HEK293 (cell line): ENCODE results near the gene WSB2.
A peak's percentile ranks its signal among the peaks of the same experiment; 100 is the strongest.

Experiments
- BCL11B ChIP-seq: fragments of 450-650 bp; formaldehyde crosslinking; IDR thresholded peaks from 2 replicates; pipeline ENCODE4 v1.5.1; 2016; ENCODE audit warnings: low read depth, missing biosample characterization, missing genetic modification characterization
- FEZF1 ChIP-seq: fragments of 450-650 bp; formaldehyde crosslinking; IDR thresholded peaks from 2 replicates; pipeline ENCODE4 v1.5.1; 2016; ENCODE audit warnings: missing biosample characterization, missing genetic modification characterization
- KLF10 ChIP-seq: fragments of 450-650 bp; IDR thresholded peaks from 2 replicates; pipeline ENCODE4 v1.5.1; 2018; ENCODE audit warnings: missing biosample characterization, mild to moderate bottlenecking, missing genetic modification characterization
- OSR2 ChIP-seq: fragments of 450-650 bp; formaldehyde crosslinking; IDR thresholded peaks from 2 replicates; pipeline ENCODE4 v1.5.1; 2016; ENCODE audit warnings: missing biosample characterization, missing genetic modification characterization
- RBAK ChIP-seq: fragments of 450-650 bp; formaldehyde crosslinking; IDR thresholded peaks from 2 replicates; pipeline ENCODE4 v1.5.1; 2016; ENCODE audit warnings: missing biosample characterization, missing genetic modification characterization
- SALL2 ChIP-seq: fragments of 450-650 bp; formaldehyde crosslinking; IDR thresholded peaks from 2 replicates; pipeline ENCODE4 v1.5.0; 2017; ENCODE audit warnings: missing biosample characterization, mild to moderate bottlenecking, missing genetic modification characterization, borderline replicate concordance
- SETDB1 ChIP-seq: IDR thresholded peaks from one replicate; pipeline ENCODE4 v1.6.1; 2017; ENCODE audit warnings: mild to moderate bottlenecking, low read length, moderate library complexity, mixed read lengths; ENCODE audit not compliant: insufficient read length
- SP2 ChIP-seq: fragments of 450-650 bp; formaldehyde crosslinking; IDR thresholded peaks from 2 replicates; pipeline ENCODE4 v1.5.1; 2016; ENCODE audit warnings: missing biosample characterization, missing genetic modification characterization
- ZBTB20 ChIP-seq: fragments of 450-650 bp; formaldehyde crosslinking; IDR thresholded peaks from 2 replicates; pipeline ENCODE4 v1.5.1; 2016; ENCODE audit warnings: missing biosample characterization, missing genetic modification characterization
- ZFHX2 ChIP-seq: fragments of 450-650 bp; formaldehyde crosslinking; conservative IDR thresholded peaks from 2 replicates; pipeline ENCODE4 v1.5.1; 2016; ENCODE audit warnings: missing biosample characterization, missing genetic modification characterization
- ZFP3 ChIP-seq: fragments of 450-650 bp; formaldehyde crosslinking; IDR thresholded peaks from 2 replicates; pipeline ENCODE4 v1.5.1; 2016; ENCODE audit warnings: low read depth, missing biosample characterization, missing genetic modification characterization
- ZFP69B ChIP-seq: fragments of 450-650 bp; formaldehyde crosslinking; IDR thresholded peaks from 2 replicates; pipeline ENCODE4 v1.5.1; 2016; ENCODE audit warnings: missing biosample characterization, missing genetic modification characterization
- ZIC2 ChIP-seq: fragments of 450-650 bp; formaldehyde crosslinking; IDR thresholded peaks from 2 replicates; pipeline ENCODE4 v1.5.1; 2016; ENCODE audit warnings: missing biosample characterization, missing genetic modification characterization
- ZNF10 ChIP-seq: fragments of 450-650 bp; formaldehyde crosslinking; IDR thresholded peaks from 2 replicates; pipeline ENCODE4 v1.5.1; 2017; ENCODE audit warnings: missing biosample characterization, missing genetic modification characterization
- ZNF140 ChIP-seq: fragments of 450-650 bp; formaldehyde crosslinking; IDR thresholded peaks from 2 replicates; pipeline ENCODE4 v1.5.1; 2016; ENCODE audit warnings: missing biosample characterization, missing genetic modification characterization
- ZNF274 ChIP-seq, 2 experiments: fragments of 200-500 bp in 1 of 2; fragments of 450-650 bp in 1 of 2; sonication (Bioruptor generic) in 1 of 2; formaldehyde crosslinking in 1 of 2; IDR thresholded peaks; 2 replicates each; pipeline versions ENCODE4 v1.5.1 to v1.6.1; 2014 to 2016; ENCODE audit warnings: borderline replicate concordance in 1 of 2, inconsistent platforms in 1 of 2, low read length in 1 of 2, missing biosample characterization in 1 of 2, missing genetic modification characterization in 1 of 2
- ZNF302 ChIP-seq: fragments of 450-650 bp; formaldehyde crosslinking; IDR thresholded peaks from 2 replicates; pipeline ENCODE4 v1.5.1; 2016; ENCODE audit warnings: missing biosample characterization, missing genetic modification characterization, low read depth
- ZNF350 ChIP-seq: fragments of 450-650 bp; formaldehyde crosslinking; IDR thresholded peaks from 2 replicates; pipeline ENCODE4 v1.5.0; 2017; ENCODE audit warnings: missing biosample characterization, mild to moderate bottlenecking, missing genetic modification characterization
- ZNF37A ChIP-seq: fragments of 450-650 bp; IDR thresholded peaks from 2 replicates; pipeline ENCODE4 v1.5.1; 2018; ENCODE audit warnings: missing biosample characterization, missing genetic modification characterization
- ZNF48 ChIP-seq: fragments of 450-650 bp; formaldehyde crosslinking; IDR thresholded peaks from 2 replicates; pipeline ENCODE4 v1.5.1; 2016; ENCODE audit warnings: missing biosample characterization, missing genetic modification characterization
- ZNF549 ChIP-seq: fragments of 450-650 bp; IDR thresholded peaks from 2 replicates; pipeline ENCODE4 v1.5.1; 2018; ENCODE audit warnings: missing biosample characterization, missing genetic modification characterization, mild to moderate bottlenecking, inconsistent platforms, moderate library complexity
- ZNF555 ChIP-seq: fragments of 450-650 bp; formaldehyde crosslinking; conservative IDR thresholded peaks from 2 replicates; pipeline ENCODE4 v1.5.1; 2017; ENCODE audit warnings: missing biosample characterization, mild to moderate bottlenecking, missing genetic modification characterization, inconsistent platforms
- ZNF560 ChIP-seq: fragments of 450-650 bp; formaldehyde crosslinking; IDR thresholded peaks from 2 replicates; pipeline ENCODE4 v1.5.1; 2017; ENCODE audit warnings: missing biosample characterization, missing genetic modification characterization, borderline replicate concordance
- ZNF610 ChIP-seq: fragments of 450-650 bp; formaldehyde crosslinking; IDR thresholded peaks from 2 replicates; pipeline ENCODE4 v1.5.1; 2016; ENCODE audit warnings: missing biosample characterization, missing genetic modification characterization, borderline replicate concordance
- ZNF621 ChIP-seq: fragments of 450-650 bp; formaldehyde crosslinking; IDR thresholded peaks from 2 replicates; pipeline ENCODE4 v1.5.1; 2017; ENCODE audit warnings: missing biosample characterization, missing genetic modification characterization
- ZNF658 ChIP-seq: fragments of 450-650 bp; formaldehyde crosslinking; IDR thresholded peaks from 2 replicates; pipeline ENCODE4; 2016; ENCODE audit warnings: missing biosample characterization, missing genetic modification characterization
- ZNF707 ChIP-seq: fragments of 450-650 bp; formaldehyde crosslinking; IDR thresholded peaks from 2 replicates; pipeline ENCODE4 v1.5.1; 2016; ENCODE audit warnings: missing biosample characterization, missing genetic modification characterization
- ZNF830 ChIP-seq: fragments of 450-650 bp; IDR thresholded peaks from 2 replicates; pipeline ENCODE4 v1.5.0; 2018; ENCODE audit warnings: missing biosample characterization, missing genetic modification characterization, low read depth, mild to moderate bottlenecking, moderate library complexity
- ZNF843 ChIP-seq: fragments of 450-650 bp; formaldehyde crosslinking; IDR thresholded peaks from 2 replicates; pipeline ENCODE4 v1.5.1; 2016; ENCODE audit warnings: missing biosample characterization, missing genetic modification characterization
- TF ChIP-seq, protein P1 (sequence below): fragments of 450-650 bp; formaldehyde crosslinking; IDR thresholded peaks from 2 replicates; pipeline ENCODE4 v1.5.1; 2016; ENCODE audit warnings: missing biosample characterization, missing genetic modification characterization, low read depth
- TF ChIP-seq, protein P2 (sequence below): fragments of 450-650 bp; formaldehyde crosslinking; IDR thresholded peaks from 2 replicates; pipeline ENCODE4 v1.5.1; 2017; ENCODE audit warnings: missing biosample characterization, missing genetic modification characterization
- TF ChIP-seq, protein P3 (sequence below): sonication (generic); formaldehyde crosslinking; IDR thresholded peaks from 2 replicates; pipeline ENCODE4 v1.8.1; 2022; ENCODE audit warnings: mild to moderate bottlenecking, moderate library complexity, missing genetic modification reagents
- TF ChIP-seq, protein P4 (sequence below): fragments of 450-650 bp; formaldehyde crosslinking; IDR thresholded peaks from 2 replicates; pipeline ENCODE4 v1.5.1; 2016; ENCODE audit warnings: missing biosample characterization, missing genetic modification characterization
- TF ChIP-seq, protein P5 (sequence below): IDR thresholded peaks from 2 replicates; pipeline ENCODE4 v1.6.1; 2011; ENCODE audit warnings: mild to moderate bottlenecking, low read depth, low read length, borderline replicate concordance

WSB2 gene

DNA sequence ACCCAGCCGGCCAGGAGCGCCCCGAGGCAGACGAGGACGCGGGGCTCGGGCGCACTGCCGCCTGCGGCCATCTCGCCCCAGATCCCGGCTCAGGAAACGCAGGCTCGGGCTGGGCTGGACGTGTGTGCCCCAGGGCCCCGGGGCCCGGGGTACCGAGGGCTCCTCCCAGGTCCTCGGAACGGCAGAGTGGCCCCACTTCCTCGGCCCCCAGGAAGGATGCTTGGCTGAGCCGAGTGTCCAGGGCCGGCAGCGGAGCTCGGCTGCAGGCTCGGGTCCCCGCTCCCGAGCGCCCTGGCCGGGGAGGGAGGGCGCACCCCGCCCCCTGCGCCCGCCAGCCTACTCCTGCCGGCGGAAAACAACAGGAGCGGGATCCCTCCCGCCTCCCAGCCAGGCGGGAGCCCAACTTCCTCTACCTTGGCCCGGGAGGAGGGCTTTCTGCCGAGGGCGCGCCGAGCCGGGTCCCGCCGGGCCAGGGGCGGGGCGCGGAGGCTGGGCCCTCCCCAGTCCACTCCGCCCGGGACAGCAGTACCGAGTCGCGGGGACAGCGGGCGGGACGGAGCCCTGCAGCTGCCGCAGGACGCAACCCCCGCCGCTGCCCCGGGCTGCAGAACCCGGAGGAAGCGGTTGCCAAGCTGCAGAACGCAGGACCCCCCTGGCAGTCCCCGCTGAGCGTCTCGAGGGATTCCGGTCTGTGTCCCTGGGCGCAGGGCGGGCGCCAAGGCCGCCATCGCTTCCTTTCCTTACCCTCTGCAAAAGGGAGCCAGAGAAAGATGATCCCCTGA is 42.8 kb upstream of the WSB2 start, which contains the start of gene VSIG10 (continued):
- TF ChIP-seq, protein P1, sequence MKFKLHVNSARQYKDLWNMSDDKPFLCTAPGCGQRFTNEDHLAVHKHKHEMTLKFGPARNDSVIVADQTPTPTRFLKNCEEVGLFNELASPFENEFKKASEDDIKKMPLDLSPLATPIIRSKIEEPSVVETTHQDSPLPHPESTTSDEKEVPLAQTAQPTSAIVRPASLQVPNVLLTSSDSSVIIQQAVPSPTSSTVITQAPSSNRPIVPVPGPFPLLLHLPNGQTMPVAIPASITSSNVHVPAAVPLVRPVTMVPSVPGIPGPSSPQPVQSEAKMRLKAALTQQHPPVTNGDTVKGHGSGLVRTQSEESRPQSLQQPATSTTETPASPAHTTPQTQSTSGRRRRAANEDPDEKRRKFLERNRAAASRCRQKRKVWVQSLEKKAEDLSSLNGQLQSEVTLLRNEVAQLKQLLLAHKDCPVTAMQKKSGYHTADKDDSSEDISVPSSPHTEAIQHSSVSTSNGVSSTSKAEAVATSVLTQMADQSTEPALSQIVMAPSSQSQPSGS (tag by site-specific recombination) = no peak
- TF ChIP-seq SETDB1 = no peak
- TF ChIP-seq ZIC2 (tag by site-specific recombination) = peak; percentile 89
- TF ChIP-seq BCL11B = no peak
- peak; percentile 58 for TF ChIP-seq KLF10 (tag by site-specific recombination)
- peak; percentile 98 for TF ChIP-seq ZBTB20
- TF ChIP-seq SP2 = peak; percentile 91
- TF ChIP-seq ZNF560 (tag by site-specific recombination) = no peak
- TF ChIP-seq, protein P2, sequence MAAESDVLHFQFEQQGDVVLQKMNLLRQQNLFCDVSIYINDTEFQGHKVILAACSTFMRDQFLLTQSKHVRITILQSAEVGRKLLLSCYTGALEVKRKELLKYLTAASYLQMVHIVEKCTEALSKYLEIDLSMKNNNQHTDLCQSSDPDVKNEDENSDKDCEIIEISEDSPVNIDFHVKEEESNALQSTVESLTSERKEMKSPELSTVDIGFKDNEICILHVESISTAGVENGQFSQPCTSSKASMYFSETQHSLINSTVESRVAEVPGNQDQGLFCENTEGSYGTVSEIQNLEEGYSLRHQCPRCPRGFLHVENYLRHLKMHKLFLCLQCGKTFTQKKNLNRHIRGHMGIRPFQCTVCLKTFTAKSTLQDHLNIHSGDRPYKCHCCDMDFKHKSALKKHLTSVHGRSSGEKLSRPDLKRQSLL = no peak
- no peak for TF ChIP-seq ZNF830 (tag by site-specific recombination)
- TF ChIP-seq, protein P3, sequence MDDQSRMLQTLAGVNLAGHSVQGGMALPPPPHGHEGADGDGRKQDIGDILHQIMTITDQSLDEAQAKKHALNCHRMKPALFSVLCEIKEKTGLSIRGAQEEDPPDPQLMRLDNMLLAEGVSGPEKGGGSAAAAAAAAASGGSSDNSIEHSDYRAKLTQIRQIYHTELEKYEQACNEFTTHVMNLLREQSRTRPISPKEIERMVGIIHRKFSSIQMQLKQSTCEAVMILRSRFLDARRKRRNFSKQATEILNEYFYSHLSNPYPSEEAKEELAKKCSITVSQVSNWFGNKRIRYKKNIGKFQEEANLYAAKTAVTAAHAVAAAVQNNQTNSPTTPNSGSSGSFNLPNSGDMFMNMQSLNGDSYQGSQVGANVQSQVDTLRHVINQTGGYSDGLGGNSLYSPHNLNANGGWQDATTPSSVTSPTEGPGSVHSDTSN (CRISPR knock-in tag) = no peak
- TF ChIP-seq ZNF658 = no peak
- TF ChIP-seq SALL2 (tag by site-specific recombination) = no peak
- TF ChIP-seq ZNF37A = no peak
- TF ChIP-seq ZNF843 (tag by site-specific recombination) = no peak; the same call in 1 of the 2 replicates
- TF ChIP-seq ZNF10 (tag by site-specific recombination) = no peak
- TF ChIP-seq ZNF302 (tag by site-specific recombination) = no peak
- TF ChIP-seq ZNF555 (tag by site-specific recombination) = no peak
- TF ChIP-seq ZFHX2 (tag by site-specific recombination) = peak; percentile 23; the same call in 1 of the 2 replicates
- TF ChIP-seq ZNF274 (IDR thresholded peaks at IDR 0.05; ENCODE audit: low read length) = no peak
- TF ChIP-seq ZNF274 (tag by site-specific recombination; IDR thresholded peaks at IDR 0.05; ENCODE audit: borderline replicate concordance) = no peak
- TF ChIP-seq ZNF350 = no peak
- TF ChIP-seq RBAK (tag by site-specific recombination) = no peak
- TF ChIP-seq ZNF140 (tag by site-specific recombination) = no peak
- TF ChIP-seq ZNF610 (tag by site-specific recombination) = no peak; the same call in 1 of the 2 replicates
- TF ChIP-seq ZNF621 (tag by site-specific recombination) = no peak
- TF ChIP-seq, protein P4, sequence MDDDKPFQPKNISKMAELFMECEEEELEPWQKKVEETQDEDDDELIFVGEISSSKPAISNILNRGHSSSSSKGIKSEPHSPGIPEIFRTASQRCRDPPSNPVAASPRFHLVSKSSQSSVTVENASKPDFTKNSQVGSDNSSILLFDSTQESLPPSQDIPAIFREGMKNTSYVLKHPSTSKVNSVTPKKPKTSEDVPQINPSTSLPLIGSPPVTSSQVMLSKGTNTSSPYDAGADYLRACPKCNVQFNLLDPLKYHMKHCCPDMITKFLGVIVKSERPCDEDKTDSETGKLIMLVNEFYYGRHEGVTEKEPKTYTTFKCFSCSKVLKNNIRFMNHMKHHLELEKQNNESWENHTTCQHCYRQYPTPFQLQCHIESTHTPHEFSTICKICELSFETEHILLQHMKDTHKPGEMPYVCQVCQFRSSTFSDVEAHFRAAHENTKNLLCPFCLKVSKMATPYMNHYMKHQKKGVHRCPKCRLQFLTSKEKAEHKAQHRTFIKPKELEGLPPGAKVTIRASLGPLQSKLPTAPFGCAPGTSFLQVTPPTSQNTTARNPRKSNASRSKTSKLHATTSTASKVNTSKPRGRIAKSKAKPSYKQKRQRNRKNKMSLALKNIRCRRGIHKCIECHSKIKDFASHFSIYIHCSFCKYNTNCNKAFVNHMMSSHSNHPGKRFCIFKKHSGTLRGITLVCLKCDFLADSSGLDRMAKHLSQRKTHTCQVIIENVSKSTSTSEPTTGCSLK (tag by site-specific recombination) = no peak
- no peak for TF ChIP-seq ZFP3
- TF ChIP-seq FEZF1 (tag by site-specific recombination) = no peak
- TF ChIP-seq ZNF48 = no peak
- peak; percentile 63 for TF ChIP-seq OSR2
- no peak; the same call in none of the 2 replicates for TF ChIP-seq ZFP69B (tag by site-specific recombination)
- TF ChIP-seq ZNF549 = no peak
- no peak for TF ChIP-seq ZNF707 (tag by site-specific recombination)
- TF ChIP-seq, protein P5, sequence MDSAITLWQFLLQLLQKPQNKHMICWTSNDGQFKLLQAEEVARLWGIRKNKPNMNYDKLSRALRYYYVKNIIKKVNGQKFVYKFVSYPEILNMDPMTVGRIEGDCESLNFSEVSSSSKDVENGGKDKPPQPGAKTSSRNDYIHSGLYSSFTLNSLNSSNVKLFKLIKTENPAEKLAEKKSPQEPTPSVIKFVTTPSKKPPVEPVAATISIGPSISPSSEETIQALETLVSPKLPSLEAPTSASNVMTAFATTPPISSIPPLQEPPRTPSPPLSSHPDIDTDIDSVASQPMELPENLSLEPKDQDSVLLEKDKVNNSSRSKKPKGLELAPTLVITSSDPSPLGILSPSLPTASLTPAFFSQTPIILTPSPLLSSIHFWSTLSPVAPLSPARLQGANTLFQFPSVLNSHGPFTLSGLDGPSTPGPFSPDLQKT = no peak
